T-cell (primary cell): ENCODE measurements around the gene PIK3CA. TPM values are rescaled to one million over a fixed set of nuclear protein-coding genes. Genes with fewer than 3 reads are reported as not detected.
A peak's percentile ranks its signal among the peaks of the same experiment; 100 is the strongest.
"Not testable (repeated sequence)": the region's sequence is repeated elsewhere in the genome, so short reads cannot be mapped to it uniquely, and the experiment has no call there.

Experiments used
- ATAC-seq, 4 experiments: fragments of 200-7000 bp in 3 of 4; fragments of 150-1000 bp in 1 of 4; cut with Tn5 transposase; replicated peaks in 1 of 4; 1 replicate in 3 of 4; 2 replicates in 1 of 4; pipeline ENCODE4 v1.10.0; 2021; ENCODE audit warnings: moderate library complexity in 3 of 4, mild to moderate bottlenecking in 2 of 4, moderate number of reproducible peaks in 1 of 4
- CTCF ChIA-PET, 2 donors: fragments of 300-600 bp; sonication (Branson Sonifier 250); formaldehyde crosslinking; loops; one replicate each; lab custom pipeline; 2022; ENCODE audit warnings: antibody characterized with exemption in 2 of 2; lab: Charles Lee
- POLR2A ChIA-PET, 2 donors: fragments of 300-600 bp; sonication (Branson Sonifier 250); formaldehyde crosslinking; loops; one replicate each; lab custom pipeline; 2022; ENCODE audit warnings: antibody characterized with exemption in 2 of 2; lab: Charles Lee
- DNase-seq, 35 experiments: peaks; one replicate each; pipeline versions ENCODE4 v3.0.0 to v3.0.0-alpha.2; 2013 to 2023
- H3K27ac ChIP-seq: one replicate; pipeline ENCODE4 v1.5.1; 2013; ENCODE audit warnings: low read length
- H3K27me3 ChIP-seq, 2 experiments: replicated peaks in 1 of 2; 1 replicate in 1 of 2; 2 replicates in 1 of 2; pipeline versions ENCODE4 v1.6.1 to v1.7.0; 2013; ENCODE audit warnings: low read length in 1 of 2, mixed read lengths in 1 of 2; ENCODE audit not compliant: control insufficient read depth in 2 of 2, insufficient read depth in 2 of 2; ENCODE audit errors: extremely low read depth in 1 of 2
- H3K36me3 ChIP-seq, 2 donors: 1 replicate in 1 of 2; 2 replicates in 1 of 2; pipeline versions ENCODE4 v1.6.1 to v1.7.0; 2013; ENCODE audit warnings: low read length in 1 of 2; ENCODE audit not compliant: control insufficient read depth in 2 of 2, insufficient read depth in 1 of 2; ENCODE audit errors: extremely low read depth in 1 of 2
- H3K4me1 ChIP-seq, 2 experiments: 1 replicate in 1 of 2; 2 replicates in 1 of 2; pipeline versions ENCODE4 v1.6.1 to v1.7.0; 2013; ENCODE audit warnings: low read length in 2 of 2, mixed read lengths in 1 of 2; ENCODE audit not compliant: insufficient read depth in 2 of 2, control insufficient read depth in 1 of 2; ENCODE audit errors: extremely low read depth in 1 of 2
- H3K4me3 ChIP-seq, 2 donors: 1 replicate in 1 of 2; 2 replicates in 1 of 2; pipeline versions ENCODE4 v1.5.1 to v1.7.0; 2013; ENCODE audit warnings: mild to moderate bottlenecking in 2 of 2, low read length in 1 of 2, moderate library complexity in 1 of 2; ENCODE audit not compliant: control insufficient read depth in 1 of 2; ENCODE audit errors: extremely low read depth in 1 of 2
- H3K9me3 ChIP-seq: 2 replicates; pipeline ENCODE4 v1.7.0; 2013
- H3K27ac Mint-ChIP-seq, 2 donors: one replicate each; pipeline ENCODE4 v1.8.0; 2020 to 2021; ENCODE audit warnings: mild to moderate bottlenecking in 2 of 2, mixed read lengths in 2 of 2
- H3K27me3 Mint-ChIP-seq, 2 donors: one replicate each; pipeline ENCODE4 v1.8.0; 2021 to 2022; ENCODE audit warnings: mixed read lengths in 2 of 2
- H3K36me3 Mint-ChIP-seq: one replicate; pipeline ENCODE4 v1.8.0; 2021; ENCODE audit warnings: mixed read lengths
- H3K4me1 Mint-ChIP-seq, 3 donors: one replicate each; pipeline ENCODE4 v1.8.0; 2020 to 2022; ENCODE audit warnings: mixed read lengths in 3 of 3, mild to moderate bottlenecking in 1 of 3
- H3K4me3 Mint-ChIP-seq, 3 donors: one replicate each; pipeline ENCODE4 v1.8.0; 2020 to 2022; ENCODE audit warnings: mild to moderate bottlenecking in 3 of 3, mixed read lengths in 3 of 3, moderate library complexity in 3 of 3
- H3K9me3 Mint-ChIP-seq, 3 donors: one replicate each; pipeline ENCODE4 v1.8.0; 2020 to 2022; ENCODE audit warnings: mixed read lengths in 3 of 3
- WGBS: methylation state at CpG from one replicate; pipeline ENCODE4 v1.1.5; 2013; ENCODE audit warnings: missing lambda C conversion rate; ENCODE audit not compliant: insufficient coverage; 5-methylcytosine and 5-hydroxymethylcytosine counted together
- total RNA-seq, 35 experiments: library from RNA in 6 of 35; stranded (reverse) in 6 of 35; fragments of 120-200 nt in 1 of 35; gene quantifications; one replicate each; pipeline versions ENCODE4 v1.2.1 to v1.2.4 and lab custom pipeline; 2013 to 2026

Gene PIK3CA
- total RNA-seq, 5 donors from 2014 or later (not counting 1 experiment from before 2014, with no cell fraction given), result 33.8 to 43.5 (median 34.8) TPM

DNA sequence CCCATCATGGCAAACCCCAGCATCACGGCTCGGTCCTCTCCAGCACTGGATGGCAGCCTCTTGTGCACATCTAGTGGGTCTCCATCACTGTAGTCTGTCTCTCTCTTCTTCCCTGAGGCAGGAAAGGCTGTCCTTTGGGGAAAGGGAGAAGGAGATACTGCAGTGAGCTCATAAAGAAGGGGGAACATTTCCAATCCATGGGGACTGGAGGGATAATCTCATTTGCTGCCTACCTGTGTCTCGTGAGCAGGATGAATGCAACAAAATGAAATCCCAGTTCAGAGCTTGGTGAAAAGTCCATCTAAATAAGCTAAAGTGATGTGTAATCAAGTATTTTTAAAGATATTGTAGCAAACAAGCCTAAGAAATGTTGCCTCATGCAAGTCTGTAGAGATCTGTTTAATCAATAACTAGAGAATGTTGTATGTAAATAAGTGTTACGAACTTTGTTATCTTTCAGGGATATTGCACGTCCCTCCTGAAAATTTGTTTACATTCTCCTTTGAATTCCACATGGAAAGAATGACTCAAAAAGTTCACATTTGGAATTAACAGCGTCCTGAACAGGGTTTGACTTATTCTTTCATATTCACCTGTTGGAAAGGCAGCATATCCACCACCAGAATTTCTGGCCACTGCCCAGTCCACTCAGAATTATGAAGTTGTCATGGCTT is 102.8 kb downstream of the PIK3CA start, which contains the start of gene KCNMB3:
KCNMB3 (minus strand) TSS at position 312 of the 674 bp plus-strand sequence; CDS start at position 188, 124 bp downstream.
- no peaks in the 10 kb centered on the region for H3K4me1 Mint-ChIP-seq
- CTCF ChIA-PET, result no interaction called here
- H3K27me3 Mint-ChIP-seq, result no peaks in the 10 kb centered on the region
- ATAC-seq (no peak), DNase-seq (no peak)
- H3K36me3 Mint-ChIP-seq, result peaks cover 5% of the 10 kb centered on the region
- no peak within 1 kb of the TSS for H3K4me3 Mint-ChIP-seq
- Histone ChIP-seq H3K27ac (no peak within 1 kb of the TSS), H3K4me1 (no peaks in the 10 kb centered on the region), H3K9me3 (no peaks in the 10 kb centered on the region), H3K27me3 (no peaks in the 10 kb centered on the region), H3K4me3 (no peak within 1 kb of the TSS), H3K36me3 (no peaks in the 10 kb centered on the region)
- no peaks in the 10 kb centered on the region for H3K9me3 Mint-ChIP-seq
- POLR2A ChIA-PET, result no interaction called here
- 91% methylated on average over 3 of the region's 6 CpGs for WGBS
- H3K27ac Mint-ChIP-seq, result no peak within 1 kb of the TSS

DNA sequence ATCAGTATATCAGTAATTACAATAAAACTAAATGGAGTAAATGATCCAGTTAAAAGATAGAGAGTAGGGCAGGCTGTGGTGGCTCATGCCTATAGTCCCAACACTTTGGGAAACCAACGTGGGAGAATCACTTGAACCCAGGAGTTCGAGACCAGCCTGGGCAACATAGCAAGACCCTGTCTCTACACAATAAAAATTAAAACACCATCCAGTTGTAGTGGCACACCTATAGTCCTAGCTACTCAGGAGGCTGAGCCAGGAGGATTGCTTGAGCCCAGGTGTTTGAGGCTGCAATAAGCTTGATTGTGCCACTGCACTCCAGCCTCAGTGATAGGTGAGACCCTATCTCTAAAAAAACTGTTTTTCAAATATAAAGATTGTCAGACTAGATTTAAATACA is 108.7 kb downstream of the PIK3CA start:
- ATAC-seq, result no peak
- H3K36me3 ChIP-seq, result no peaks in the 10 kb centered on the region
- Mint-ChIP-seq H3K27ac (no peak overlapping the region), H3K4me3 (no peak overlapping the region), H3K9me3 (peaks cover 0 to 18% (median 7%) of the 10 kb centered on the region in 3 donors), H3K4me1 (peaks cover 14 to 20% (median 18%) of the 10 kb centered on the region in 3 donors), H3K27me3 (no peaks in the 10 kb centered on the region), H3K36me3 (no peaks in the 10 kb centered on the region)
- POLR2A ChIA-PET, result no interaction called here
- no peak for DNase-seq
- 100% methylated on average over 2 of the region's 2 CpGs for whole genome bisulfite sequencing
- no peak overlapping the region for H3K4me3 ChIP-seq
- CTCF ChIA-PET, result no interaction called here
- H3K27me3 ChIP-seq, result no peaks in the 10 kb centered on the region
- H3K4me1 ChIP-seq, result peaks cover 3 to 7% of the 10 kb centered on the region in 2 experiments
- no peaks in the 10 kb centered on the region for H3K9me3 ChIP-seq
- H3K27ac ChIP-seq, result no peak overlapping the region

DNA sequence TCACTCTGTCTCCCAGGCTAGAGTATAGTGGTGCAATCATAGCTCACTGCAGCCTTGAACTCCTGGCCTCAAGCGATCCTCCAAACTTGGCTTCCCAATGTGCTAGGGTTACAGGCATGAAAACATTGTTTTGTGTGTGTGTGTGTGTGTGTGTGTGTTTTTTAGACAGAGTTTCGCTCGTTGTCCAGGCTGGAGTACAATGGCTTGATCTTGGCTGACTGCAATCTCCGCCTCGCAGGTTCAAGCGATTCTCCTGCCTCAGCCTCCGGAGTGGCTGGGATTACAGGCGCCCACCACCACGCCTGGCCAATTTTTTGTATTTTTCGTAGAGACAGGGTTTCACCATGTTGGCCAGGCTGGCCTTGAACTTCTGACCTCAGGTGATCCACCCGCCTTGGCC is 109.6 kb downstream of the PIK3CA start:
- peaks cover 14 to 26% (median 18%) of the 10 kb centered on the region in 3 donors for H3K4me1 Mint-ChIP-seq
- H3K27me3 Mint-ChIP-seq, DNase-seq, ATAC-seq, H3K9me3 ChIP-seq, H3K27me3 ChIP-seq, H3K4me3 ChIP-seq, H3K36me3 ChIP-seq, H3K36me3 Mint-ChIP-seq, H3K27ac ChIP-seq, POLR2A ChIA-PET, H3K4me3 Mint-ChIP-seq, H3K27ac Mint-ChIP-seq: not testable (repeated sequence)
- 96% methylated on average over 9 of the region's 11 CpGs for WGBS
- CTCF ChIA-PET, result interaction anchor here in 1 of 2 donors (0.6 kb wide), 1 partner anchor 245 kb away, joined by 5 read pairs; no protein-coding TSS in a partner anchor
- peaks cover 0 to 18% (median 7%) of the 10 kb centered on the region in 3 donors for H3K9me3 Mint-ChIP-seq
- peaks cover 5 to 10% of the 10 kb centered on the region in 2 experiments for H3K4me1 ChIP-seq

GRCh38 chr3:179258820-179259219 is 110.7 kb downstream of the PIK3CA start:
- Mint-ChIP-seq H3K27me3 (no peaks in the 10 kb centered on the region), H3K27ac (peak overlapping the region; percentile 6 to 29), H3K4me1 (peaks cover 14 to 26% (median 18%) of the 10 kb centered on the region in 3 donors), H3K4me3 (no peak overlapping the region), H3K9me3 (peaks cover 0 to 18% (median 7%) of the 10 kb centered on the region in 3 donors), H3K36me3 (no peaks in the 10 kb centered on the region)
- POLR2A ChIA-PET, result no interaction called here
- Histone ChIP-seq H3K27me3 (no peaks in the 10 kb centered on the region), H3K27ac (no peak overlapping the region), H3K9me3 (no peaks in the 10 kb centered on the region), H3K36me3 (no peaks in the 10 kb centered on the region), H3K4me3 (no peak overlapping the region), H3K4me1 (peaks cover 5 to 10% of the 10 kb centered on the region in 2 experiments)
- no peak for DNase-seq
- 81% methylated on average over 4 of the region's 5 CpGs for WGBS
- no peak for ATAC-seq
- CTCF ChIA-PET, result no interaction called here

- H3K27me3 ChIP-seq, H3K27ac ChIP-seq, H3K36me3 Mint-ChIP-seq, H3K9me3 ChIP-seq, DNase-seq, CTCF ChIA-PET, ATAC-seq, H3K36me3 ChIP-seq, H3K27me3 Mint-ChIP-seq, H3K4me3 ChIP-seq, POLR2A ChIA-PET: not testable (repeated sequence)
- WGBS, result 100% methylated on average over 3 of the region's 9 CpGs
- H3K4me3 Mint-ChIP-seq, result peak overlapping the region; percentile 63 to 75 (median 72)
- peaks cover 5 to 10% of the 10 kb centered on the region in 2 experiments for H3K4me1 ChIP-seq
- peaks cover 0 to 18% (median 7%) of the 10 kb centered on the region in 3 donors for H3K9me3 Mint-ChIP-seq
- peak overlapping the region; percentile 15 to 74 for H3K27ac Mint-ChIP-seq
- H3K4me1 Mint-ChIP-seq, result peaks cover 14 to 26% (median 18%) of the 10 kb centered on the region in 3 donors
These were observed 112.0 kb downstream of the PIK3CA start for GRCh38 chr3:179259959-179260756.
